ENCODE results near the gene PWWP2A.

- TF ChIP-seq CTCF (IDR thresholded peaks at IDR 0.05; ENCODE audit: borderline replicate concordance, extremely low read depth, low read length, poor library complexity, severe bottlenecking), result no peak
- no peak for TF ChIP-seq EZH2 (IDR thresholded peaks at IDR 0.05; ENCODE audit: borderline replicate concordance, low read depth, low read length, severe bottlenecking)
Observed at GRCh38 chr5:160116991-160117390, 2.3 kb downstream of the PWWP2A start.
